Measurements from ENCODE around the gene UNC5A. TPM values are rescaled to one million over a fixed set of nuclear protein-coding genes. Genes with fewer than 3 reads are reported as not detected.

The UNC5A gene
- total RNA-seq, 4 donors from 2014 or later: 0.34 to 0.67 (median 0.67) TPM; not detected in 1

GRCh38 chr5:176864755-176865154 lies 54.4 kb downstream of the UNC5A start:
- Histone ChIP-seq H3K36me3 (no peaks in the 10 kb centered on the region), H3K27ac (no peak overlapping the region), H3K4me3 (replicated peaks in 1 of 3) (no peak overlapping the region), H3K27me3 (no peaks in the 10 kb centered on the region), H3K4me1 (no peaks in the 10 kb centered on the region), H3K9me3 (no peaks in the 10 kb centered on the region)
- no peak for TF ChIP-seq POLR2A (IDR thresholded peaks at IDR 0.05)
- no peak for TF ChIP-seq CTCF (IDR thresholded peaks at IDR 0.05)
- intact Hi-C loops (cut with DNase I): no loop called here
- no peak for DNase-seq
- WGBS, 2 donors: 76 to 83% methylated on average over 5 to 8 of the region's 8 CpGs

GRCh38 chr5:176865964-176866363 lies 55.6 kb downstream of the UNC5A start:
- WGBS, 2 donors: 71 to 83% methylated on average over 5 to 6 of the region's 7 CpGs
- intact Hi-C loops (cut with DNase I): no loop called here
- Histone ChIP-seq H3K4me1 (no peaks in the 10 kb centered on the region), H3K27me3 (no peaks in the 10 kb centered on the region), H3K9me3 (no peaks in the 10 kb centered on the region), H3K4me3 (replicated peaks in 1 of 3) (no peak overlapping the region), H3K27ac (no peak overlapping the region), H3K36me3 (no peaks in the 10 kb centered on the region)
- DNase-seq: no peak
- no peak for TF ChIP-seq POLR2A (IDR thresholded peaks at IDR 0.05)
- no peak for TF ChIP-seq CTCF (IDR thresholded peaks at IDR 0.05)

GRCh38 chr5:176866707-176867310 lies 56.5 kb downstream of the UNC5A start:
- no peak overlapping the region for H3K4me3 ChIP-seq (replicated peaks in 1 of 3)
- no peaks in the 10 kb centered on the region for H3K4me1 ChIP-seq
- no peaks in the 10 kb centered on the region for H3K36me3 ChIP-seq
- intact Hi-C loops (cut with DNase I): no loop called here
- no peak for DNase-seq
- TF ChIP-seq CTCF (IDR thresholded peaks at IDR 0.05): no peak
- no peak for TF ChIP-seq POLR2A (IDR thresholded peaks at IDR 0.05)
- WGBS, 2 donors: 27 to 37% methylated on average over 14 to 16 of the region's 16 CpGs
- no peak overlapping the region for H3K27ac ChIP-seq
- H3K9me3 ChIP-seq: no peaks in the 10 kb centered on the region
- no peaks in the 10 kb centered on the region for H3K27me3 ChIP-seq

- DNase-seq: no peak
- no peaks in the 10 kb centered on the region for H3K27me3 ChIP-seq
- H3K36me3 ChIP-seq: no peaks in the 10 kb centered on the region
- H3K27ac ChIP-seq: no peak overlapping the region
- H3K4me1 ChIP-seq: no peaks in the 10 kb centered on the region
- H3K9me3 ChIP-seq: no peaks in the 10 kb centered on the region
- 83 to 86% methylated on average over 12 to 14 of the region's 14 CpGs for WGBS, 2 donors
- H3K4me3 ChIP-seq (replicated peaks in 1 of 3): no peak overlapping the region
- TF ChIP-seq CTCF (IDR thresholded peaks at IDR 0.05) (no peak), POLR2A (IDR thresholded peaks at IDR 0.05) (no peak)
- intact Hi-C loops (cut with DNase I): no loop called here
These were observed 57.8 kb downstream of the UNC5A start for GRCh38 chr5:176868126-176868525.

GRCh38 chr5:176868731-176869130 lies 58.4 kb downstream of the UNC5A start:
- Histone ChIP-seq H3K36me3 (no peaks in the 10 kb centered on the region), H3K27me3 (no peaks in the 10 kb centered on the region), H3K27ac (no peak overlapping the region), H3K9me3 (no peaks in the 10 kb centered on the region), H3K4me3 (replicated peaks in 1 of 3) (no peak overlapping the region), H3K4me1 (no peaks in the 10 kb centered on the region)
- TF ChIP-seq CTCF (IDR thresholded peaks at IDR 0.05) (no peak), POLR2A (IDR thresholded peaks at IDR 0.05) (no peak)
- 88% methylated on average over 13 to 14 of the region's 20 CpGs for WGBS, 2 donors
- intact Hi-C loops (cut with DNase I): no loop called here
- no peak for DNase-seq
